Spinal cord (tissue), 10 donors: ENCODE results near the gene TMEM131L. TPM values are rescaled to one million over a fixed set of nuclear protein-coding genes. Genes with fewer than 3 reads are reported as not detected.

Source experiments
- DNase-seq, 6 donors: peaks; one replicate each; pipeline versions ENCODE4 v3.0.0 to v3.0.0-alpha.2; 2013 to 2015; ENCODE audit warnings: low spot score in 6 of 6, low read depth in 4 of 6
- H3K27ac ChIP-seq: one replicate; pipeline ENCODE4 v1.5.1; 2013; ENCODE audit warnings: low read depth, low read length, control low read depth
- H3K27me3 ChIP-seq: one replicate; pipeline ENCODE4 v1.6.1; 2013; ENCODE audit warnings: low read length; ENCODE audit not compliant: control insufficient read depth, insufficient read depth
- H3K36me3 ChIP-seq: one replicate; pipeline ENCODE4 v1.6.1; 2013; ENCODE audit warnings: low read length; ENCODE audit not compliant: control insufficient read depth, insufficient read depth
- H3K4me1 ChIP-seq: one replicate; pipeline ENCODE4 v1.6.1; 2013; ENCODE audit warnings: low read length; ENCODE audit not compliant: control insufficient read depth, insufficient read depth
- H3K4me3 ChIP-seq: one replicate; pipeline ENCODE4 v1.5.1; 2013; ENCODE audit warnings: low read depth, low read length, control low read depth
- H3K9me3 ChIP-seq: one replicate; pipeline ENCODE4 v1.6.1; 2013; ENCODE audit warnings: low read length; ENCODE audit not compliant: control insufficient read depth, insufficient read depth
- WGBS: methylation state at CpG from one replicate; pipeline ENCODE4 v1.1.5; 2013; ENCODE audit warnings: missing lambda C conversion rate; ENCODE audit not compliant: insufficient coverage; 5-methylcytosine and 5-hydroxymethylcytosine counted together
- polyA plus RNA-seq, 2 donors: library from polyadenylated mRNA; unstranded; fragments of 120-200 nt; gene quantifications; one replicate each; pipeline ENCODE4 v1.2.1, GENCODE V29; 2013; ENCODE audit not compliant: insufficient read length in 2 of 2
- total RNA-seq, 2 donors: library from RNA; depleted of rRNA in 1 of 2; stranded (reverse); fragments of 120-200 nt in 1 of 2; fragments of >200 nt in 1 of 2; gene quantifications; one replicate each; pipeline versions ENCODE4 v1.2.3 to v1.2.4, GENCODE V29; 2013 to 2014
- donor health status: healthy.

TMEM131L gene
- total and polyA plus RNA-seq, 4 donors, result 6.5 to 18.1 (median 12.4) TPM

GRCh38 chr4:153579410-153579809 lies 113.2 kb downstream of the TMEM131L start:
- Histone ChIP-seq H3K27ac (no peak overlapping the region), H3K4me1 (peaks cover 3% of the 10 kb centered on the region), H3K4me3 (no peak overlapping the region), H3K9me3 (no peaks in the 10 kb centered on the region), H3K36me3 (no peaks in the 10 kb centered on the region), H3K27me3 (no peaks in the 10 kb centered on the region)
- WGBS, result 89% methylated on average over 3 of the region's 4 CpGs
- no peak for DNase-seq

GRCh38 chr4:153579872-153580271 lies 113.7 kb downstream of the TMEM131L start:
- no peaks in the 10 kb centered on the region for H3K36me3 ChIP-seq
- H3K27ac ChIP-seq, result no peak overlapping the region
- no peaks in the 10 kb centered on the region for H3K4me1 ChIP-seq
- no CpG with 5 or more reads among the region's 1 CpG for WGBS
- H3K4me3 ChIP-seq, result no peak overlapping the region
- no peaks in the 10 kb centered on the region for H3K27me3 ChIP-seq
- no peaks in the 10 kb centered on the region for H3K9me3 ChIP-seq
- no peak for DNase-seq

- Histone ChIP-seq H3K27ac (no peak overlapping the region), H3K9me3 (no peaks in the 10 kb centered on the region), H3K4me3 (no peak overlapping the region), H3K4me1 (no peaks in the 10 kb centered on the region), H3K36me3 (peaks cover 3% of the 10 kb centered on the region), H3K27me3 (no peaks in the 10 kb centered on the region)
- peak in 3 of 6 donors; percentile 7 to 64 (median 51) for DNase-seq
- 40% methylated on average over 1 of the region's 2 CpGs for WGBS
These were observed 117.0 kb downstream of the TMEM131L start for GRCh38 chr4:153582954-153583702.

- DNase-seq, result no peak
- peaks cover 3% of the 10 kb centered on the region for H3K36me3 ChIP-seq
- H3K9me3 ChIP-seq, result no peaks in the 10 kb centered on the region
- no peak overlapping the region for H3K27ac ChIP-seq
- no peaks in the 10 kb centered on the region for H3K27me3 ChIP-seq
- WGBS, result 88% methylated on average over 7 of the region's 7 CpGs
- H3K4me3 ChIP-seq, result no peak overlapping the region
- no peaks in the 10 kb centered on the region for H3K4me1 ChIP-seq
These were observed 118.9 kb downstream of the TMEM131L start for GRCh38 chr4:153585026-153585425.

- no peaks in the 10 kb centered on the region for H3K27me3 ChIP-seq
- H3K27ac ChIP-seq, result no peak overlapping the region
- WGBS, result 100% methylated on average over 1 of the region's 7 CpGs
- no peak overlapping the region for H3K4me3 ChIP-seq
- H3K36me3 ChIP-seq, result peaks cover 7% of the 10 kb centered on the region
- H3K4me1 ChIP-seq, result no peaks in the 10 kb centered on the region
- H3K9me3 ChIP-seq, result no peaks in the 10 kb centered on the region
- DNase-seq, result no peak
These were observed 123.8 kb downstream of the TMEM131L start for GRCh38 chr4:153589703-153590595.

- Histone ChIP-seq H3K4me1 (no peaks in the 10 kb centered on the region), H3K9me3 (no peaks in the 10 kb centered on the region), H3K36me3 (peaks cover 5% of the 10 kb centered on the region), H3K4me3 (no peak overlapping the region), H3K27me3 (no peaks in the 10 kb centered on the region), H3K27ac (no peak overlapping the region)
- DNase-seq, result no peak
- WGBS, result 90% methylated on average over 4 of the region's 8 CpGs
These were observed 125.3 kb downstream of the TMEM131L start for GRCh38 chr4:153591441-153591840.

GRCh38 chr4:153592064-153592463 lies 125.9 kb downstream of the TMEM131L start:
- H3K4me1 ChIP-seq, result no peaks in the 10 kb centered on the region
- DNase-seq, result no peak
- H3K4me3 ChIP-seq, result no peak overlapping the region
- H3K36me3 ChIP-seq, result peaks cover 5% of the 10 kb centered on the region
- no peaks in the 10 kb centered on the region for H3K9me3 ChIP-seq
- no peak overlapping the region for H3K27ac ChIP-seq
- WGBS, result no CpG with 5 or more reads among the region's 2 CpGs
- no peaks in the 10 kb centered on the region for H3K27me3 ChIP-seq

GRCh38 chr4:153593161-153593560 lies 127.0 kb downstream of the TMEM131L start:
- no peaks in the 10 kb centered on the region for H3K4me1 ChIP-seq
- H3K4me3 ChIP-seq, result no peak overlapping the region
- peak in 1 of 6 donors; percentile 17 for DNase-seq
- peaks cover 5% of the 10 kb centered on the region for H3K36me3 ChIP-seq
- WGBS, result no CpG with 5 or more reads among the region's 5 CpGs
- H3K27me3 ChIP-seq, result no peaks in the 10 kb centered on the region
- no peaks in the 10 kb centered on the region for H3K9me3 ChIP-seq
- H3K27ac ChIP-seq, result no peak overlapping the region

GRCh38 chr4:153594210-153594609 lies 128.1 kb downstream of the TMEM131L start:
- no peaks in the 10 kb centered on the region for H3K9me3 ChIP-seq
- H3K27me3 ChIP-seq, result no peaks in the 10 kb centered on the region
- H3K36me3 ChIP-seq, result peaks cover 7% of the 10 kb centered on the region
- no peak for DNase-seq
- no peaks in the 10 kb centered on the region for H3K4me1 ChIP-seq
- no peak overlapping the region for H3K4me3 ChIP-seq
- WGBS, result no CpG with 5 or more reads among the region's 2 CpGs
- no peak overlapping the region for H3K27ac ChIP-seq
